ENCODE data around the gene NAALADL2.

GRCh38 chr3:175770426-175770825, 911.3 kb downstream of the NAALADL2 start:
- no peak for TF ChIP-seq CTCF (IDR thresholded peaks at IDR 0.05 in 4 of 5, conservative IDR thresholded peaks at IDR 0.05 in 1 of 5)
- TF ChIP-seq POLR2A (IDR thresholded peaks at IDR 0.05) = no peak

Data from gastrocnemius medialis (tissue), 4 donors.